ENCODE measurements around the gene METTL23.
"Not testable (repeated sequence)": the region's sequence is repeated elsewhere in the genome, so short reads cannot be mapped to it uniquely, and the experiment has no call there.

The METTL23 gene

DNA sequence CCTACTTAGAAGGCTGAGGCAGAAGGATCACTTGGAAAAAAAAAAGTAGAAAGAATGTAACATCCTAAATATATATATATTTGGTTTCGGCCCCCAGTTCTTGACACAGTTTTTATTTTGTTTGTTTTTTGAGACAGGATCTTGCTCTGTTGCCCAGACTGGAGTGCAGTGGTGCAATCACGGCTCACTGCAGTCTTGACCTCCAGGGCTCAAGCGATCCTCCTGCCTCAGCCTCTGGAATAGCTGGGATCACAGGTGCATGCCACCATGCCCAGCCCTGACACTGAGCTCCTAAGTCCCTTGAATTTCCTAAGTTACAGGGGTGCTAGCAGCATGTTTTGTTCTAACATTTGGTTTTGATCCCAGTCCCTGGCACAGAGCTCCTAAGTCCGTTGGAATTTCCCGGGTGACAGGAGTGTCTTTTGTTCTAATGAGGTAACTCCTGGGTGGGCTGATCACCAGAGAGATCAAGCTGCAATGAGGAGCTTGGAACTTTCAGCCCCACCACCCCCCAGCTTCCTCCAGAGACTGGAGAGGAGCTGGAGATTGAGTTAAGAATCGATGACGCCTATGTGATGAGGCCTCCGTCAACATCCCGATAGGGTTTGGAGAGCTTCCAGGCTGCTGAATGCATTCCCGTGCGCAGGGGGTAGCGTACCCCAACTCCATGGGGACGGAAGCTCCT lies 35.9 kb upstream of the METTL23 start:
- peaks cover 63% of the 10 kb centered on the region for H3K4me1 Mint-ChIP-seq
- no peak for DNase-seq
- H3K4me3 Mint-ChIP-seq = no peak overlapping the region
- H3K36me3 Mint-ChIP-seq (ENCODE audit: low read depth) = no peaks in the 10 kb centered on the region
- peaks cover 17% of the 10 kb centered on the region for H3K27me3 Mint-ChIP-seq (ENCODE audit: low read depth, poor library complexity)
- TF ChIP-seq, protein P1, sequence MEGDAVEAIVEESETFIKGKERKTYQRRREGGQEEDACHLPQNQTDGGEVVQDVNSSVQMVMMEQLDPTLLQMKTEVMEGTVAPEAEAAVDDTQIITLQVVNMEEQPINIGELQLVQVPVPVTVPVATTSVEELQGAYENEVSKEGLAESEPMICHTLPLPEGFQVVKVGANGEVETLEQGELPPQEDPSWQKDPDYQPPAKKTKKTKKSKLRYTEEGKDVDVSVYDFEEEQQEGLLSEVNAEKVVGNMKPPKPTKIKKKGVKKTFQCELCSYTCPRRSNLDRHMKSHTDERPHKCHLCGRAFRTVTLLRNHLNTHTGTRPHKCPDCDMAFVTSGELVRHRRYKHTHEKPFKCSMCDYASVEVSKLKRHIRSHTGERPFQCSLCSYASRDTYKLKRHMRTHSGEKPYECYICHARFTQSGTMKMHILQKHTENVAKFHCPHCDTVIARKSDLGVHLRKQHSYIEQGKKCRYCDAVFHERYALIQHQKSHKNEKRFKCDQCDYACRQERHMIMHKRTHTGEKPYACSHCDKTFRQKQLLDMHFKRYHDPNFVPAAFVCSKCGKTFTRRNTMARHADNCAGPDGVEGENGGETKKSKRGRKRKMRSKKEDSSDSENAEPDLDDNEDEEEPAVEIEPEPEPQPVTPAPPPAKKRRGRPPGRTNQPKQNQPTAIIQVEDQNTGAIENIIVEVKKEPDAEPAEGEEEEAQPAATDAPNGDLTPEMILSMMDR (IDR thresholded peaks at IDR 0.05) = no peak
- H3K9me3 Mint-ChIP-seq = no peaks in the 10 kb centered on the region
- no peak overlapping the region for H3K27ac Mint-ChIP-seq

DNA sequence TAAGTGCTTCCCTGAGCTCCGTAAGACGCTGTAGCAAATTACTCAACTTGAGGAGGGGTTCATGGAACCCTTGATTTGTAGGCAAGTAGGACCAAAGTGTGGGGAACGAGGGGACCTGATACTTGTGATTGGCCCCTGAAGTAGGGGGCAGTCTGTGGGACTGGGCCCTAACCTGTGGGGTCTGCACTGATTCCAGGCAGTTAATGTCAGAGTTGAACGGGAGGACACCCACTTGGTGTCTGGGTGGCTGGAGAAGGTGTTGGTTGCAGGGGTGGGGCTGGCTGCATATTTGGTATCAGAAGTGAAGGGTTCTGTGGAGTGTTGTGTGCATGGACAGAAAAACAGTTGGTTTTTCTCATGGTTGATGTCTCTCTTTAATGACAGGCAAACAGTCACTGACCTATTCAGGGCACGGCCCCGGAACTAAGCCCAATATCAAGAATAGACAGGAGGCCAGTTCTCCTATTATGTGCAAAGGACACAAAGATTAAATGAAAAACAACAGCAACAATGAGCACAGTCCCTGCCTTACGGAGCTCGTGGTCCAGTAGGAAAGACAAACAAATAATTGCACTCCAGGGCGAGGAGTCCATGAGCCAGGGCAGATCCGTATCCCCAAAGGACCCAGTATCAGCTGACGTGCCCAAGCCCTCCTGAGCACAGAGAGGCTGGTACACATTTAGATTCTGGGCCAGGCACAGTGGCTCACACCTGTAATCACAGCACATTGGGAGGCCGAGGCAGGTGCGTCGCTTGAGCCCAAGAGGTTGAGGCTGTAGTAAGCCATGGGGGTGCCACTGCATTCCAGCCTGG lies 35.1 kb upstream of the METTL23 start:
- TF ChIP-seq, protein P1 (IDR thresholded peaks at IDR 0.05) = no peak
- Mint-ChIP-seq H3K9me3 (no peaks in the 10 kb centered on the region), H3K36me3 (ENCODE audit: low read depth) (no peaks in the 10 kb centered on the region), H3K4me1 (peaks cover 60% of the 10 kb centered on the region), H3K27ac (no peak overlapping the region), H3K27me3 (ENCODE audit: low read depth, poor library complexity) (peaks cover 17% of the 10 kb centered on the region), H3K4me3 (peak overlapping the region; percentile 12)
- DNase-seq = no peak

DNA sequence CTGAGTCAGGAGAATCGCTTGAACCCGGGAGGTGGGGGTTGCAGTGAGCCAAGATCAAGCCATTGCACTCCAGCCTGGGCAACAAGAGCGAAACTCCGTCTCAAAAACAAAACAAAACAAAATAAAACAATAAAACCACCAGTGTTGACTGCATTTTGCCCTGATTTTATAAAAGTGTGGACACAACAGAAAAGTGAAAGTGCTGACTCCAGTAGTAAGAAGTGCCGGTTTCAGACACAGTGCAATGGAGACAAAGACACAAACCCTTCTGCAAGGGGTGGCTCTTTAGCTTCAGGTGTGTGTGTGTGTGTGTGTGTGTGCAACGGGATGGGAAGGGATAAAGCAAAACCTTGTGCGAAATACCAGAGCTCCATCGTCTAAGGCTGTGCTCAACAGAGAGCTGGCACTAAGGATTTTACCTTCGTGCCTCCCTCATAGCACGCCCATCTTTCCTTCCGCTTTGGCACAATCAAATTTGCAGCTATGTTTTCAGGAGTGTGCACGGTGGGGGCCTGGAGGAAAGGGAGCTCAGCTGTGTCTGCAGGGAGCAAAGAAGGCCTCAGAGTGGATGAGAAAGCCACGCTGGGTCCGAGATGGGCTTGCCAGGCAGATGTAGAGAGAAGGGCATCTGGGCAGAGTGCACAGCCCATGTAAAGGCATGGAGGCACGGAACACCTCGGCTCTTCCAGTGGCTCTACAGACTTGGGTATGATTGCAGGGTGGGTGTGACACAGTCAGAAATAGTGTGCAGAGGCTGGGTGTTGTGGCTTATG lies 31.4 kb upstream of the METTL23 start:
- peaks cover 23% of the 10 kb centered on the region for H3K27me3 Mint-ChIP-seq (ENCODE audit: low read depth, poor library complexity)

DNA sequence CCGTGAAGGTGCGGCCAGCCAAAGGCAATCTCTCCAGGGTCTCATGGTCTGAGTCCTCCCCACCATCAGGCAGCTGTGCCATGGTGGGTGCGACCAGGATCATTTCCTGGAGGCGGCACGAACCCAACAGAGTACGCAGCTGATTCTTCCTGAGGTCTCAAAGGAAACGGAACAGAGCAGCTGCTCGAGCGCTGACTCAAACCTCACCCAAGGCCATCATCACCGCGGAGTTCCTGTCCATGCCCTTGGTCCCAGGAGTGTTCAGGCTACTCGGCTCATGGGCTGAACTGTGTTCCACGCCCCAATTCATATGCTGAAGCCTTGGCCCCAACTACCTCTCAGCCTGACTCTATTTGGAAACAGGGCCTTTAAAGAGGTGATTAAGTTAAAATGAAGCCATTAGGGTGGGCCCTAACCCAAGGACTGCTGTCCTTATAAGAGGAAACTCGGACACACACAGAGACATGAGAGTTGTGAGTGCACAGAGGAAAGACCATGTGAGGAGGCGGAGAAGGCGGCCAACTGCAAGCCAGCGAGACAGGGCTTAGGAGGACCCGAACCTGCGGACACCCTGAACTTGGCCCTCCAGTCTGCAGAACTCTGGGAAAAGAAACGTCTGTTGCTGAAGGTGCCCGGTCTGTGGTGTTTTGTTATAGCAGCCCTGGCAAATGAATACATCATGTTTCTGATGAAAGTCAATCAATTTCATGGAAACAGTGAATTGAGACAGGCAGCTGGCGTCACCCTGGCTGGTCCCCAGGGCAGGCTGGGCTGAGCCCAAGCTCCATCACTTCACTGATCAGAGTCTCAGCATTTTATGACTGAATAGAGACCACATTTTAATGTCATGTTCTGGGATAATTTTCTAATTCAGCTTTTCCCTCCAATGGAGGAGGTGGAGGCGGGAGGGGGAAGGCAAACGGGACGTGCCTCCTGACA lies 29.6 kb upstream of the METTL23 start:
- peak overlapping the region; percentile 54 for H3K4me3 Mint-ChIP-seq
- no peaks in the 10 kb centered on the region for H3K9me3 Mint-ChIP-seq
- no peak for DNase-seq
- H3K27me3 Mint-ChIP-seq (ENCODE audit: low read depth, poor library complexity) = peaks cover 13% of the 10 kb centered on the region
- peak overlapping the region; percentile 15 for H3K27ac Mint-ChIP-seq
- peaks cover 71% of the 10 kb centered on the region for H3K4me1 Mint-ChIP-seq
- no peaks in the 10 kb centered on the region for H3K36me3 Mint-ChIP-seq (ENCODE audit: low read depth)
- TF ChIP-seq, protein P1 (IDR thresholded peaks at IDR 0.05) = no peak

More for the DNA sequence above, 31.4 kb upstream of the METTL23 start:
- Mint-ChIP-seq H3K36me3 (ENCODE audit: low read depth) (no peaks in the 10 kb centered on the region), H3K9me3 (no peaks in the 10 kb centered on the region), H3K27ac (peak overlapping the region; percentile 48), H3K4me1 (peaks cover 65% of the 10 kb centered on the region), H3K4me3 (no peak overlapping the region)
- no peak for DNase-seq
- TF ChIP-seq, protein P1 (IDR thresholded peaks at IDR 0.05) = no peak

DNA sequence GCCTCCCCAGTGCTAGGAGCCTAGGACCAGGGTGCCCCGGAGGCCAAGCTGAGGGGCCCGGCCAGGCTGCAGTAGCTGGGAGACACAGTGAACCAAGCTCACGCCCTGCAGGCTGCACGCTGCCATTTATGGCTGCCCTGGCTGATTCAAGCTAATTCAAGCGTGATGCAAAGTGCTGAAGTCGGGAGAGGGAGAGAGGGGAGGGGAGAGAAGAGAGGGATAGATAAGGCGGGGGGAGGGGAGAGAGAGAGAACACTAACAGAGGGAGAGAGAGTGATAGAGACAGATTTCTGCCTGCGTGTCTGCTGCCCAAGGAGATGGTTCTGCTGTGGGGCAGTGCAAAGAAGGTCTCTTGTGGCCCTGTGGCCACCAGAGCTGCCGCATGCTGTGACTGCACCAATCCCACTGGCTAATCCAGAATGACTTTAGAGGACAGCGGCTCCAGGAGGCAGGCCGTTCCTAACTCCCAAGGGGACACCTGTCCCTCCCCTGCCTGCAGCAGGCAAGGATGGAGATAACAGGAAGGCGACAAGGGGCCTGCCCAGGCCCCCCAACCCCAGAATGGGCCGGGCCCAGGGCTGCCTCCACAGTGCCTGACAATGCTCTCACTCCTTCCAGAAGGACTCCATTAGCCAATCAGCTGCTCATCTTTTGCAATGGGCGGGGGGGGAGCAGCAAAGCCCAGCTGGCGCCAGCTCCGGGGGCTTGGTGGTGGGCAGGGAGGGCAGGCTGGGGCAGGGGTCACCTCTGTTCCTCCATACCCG lies 28.8 kb upstream of the METTL23 start:
- Mint-ChIP-seq H3K4me1 (peaks cover 75% of the 10 kb centered on the region), H3K36me3 (ENCODE audit: low read depth) (no peaks in the 10 kb centered on the region), H3K27ac (peak overlapping the region; percentile 15), H3K4me3 (peak overlapping the region; percentile 50), H3K27me3 (ENCODE audit: low read depth, poor library complexity) (peaks cover 13% of the 10 kb centered on the region), H3K9me3 (no peaks in the 10 kb centered on the region)
- DNase-seq = peak; percentile 51
- TF ChIP-seq, protein P1 (IDR thresholded peaks at IDR 0.05) = no peak

DNA sequence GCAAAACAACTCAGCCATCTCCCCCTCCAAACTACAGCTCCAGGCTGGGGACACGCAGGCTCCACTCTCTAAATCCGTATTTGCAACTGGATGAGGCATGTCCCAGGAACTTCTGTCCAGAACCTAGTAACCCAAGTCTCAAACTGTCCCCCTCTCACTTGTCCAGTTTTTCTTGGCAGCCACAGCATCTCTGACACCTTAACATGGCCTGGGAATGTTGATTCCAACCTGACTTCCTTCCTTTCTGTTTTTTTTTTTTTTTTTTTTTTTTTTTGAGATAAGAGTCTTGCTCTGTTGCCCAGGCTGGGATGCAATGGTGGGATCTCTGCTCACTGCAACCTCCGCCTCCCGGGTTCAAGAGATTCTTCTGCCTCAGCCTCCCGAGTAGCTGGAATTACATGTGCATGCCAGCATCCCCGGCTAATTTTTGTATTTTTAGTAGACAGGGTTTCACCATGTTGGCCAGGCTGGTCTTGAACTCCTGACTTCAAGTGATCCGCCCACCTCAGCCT lies 28.1 kb upstream of the METTL23 start:
- Mint-ChIP-seq H3K4me1 (peaks cover 79% of the 10 kb centered on the region), H3K27me3 (ENCODE audit: low read depth, poor library complexity) (peaks cover 13% of the 10 kb centered on the region)
- H3K4me3 Mint-ChIP-seq; H3K27ac Mint-ChIP-seq; DNase-seq; H3K9me3 Mint-ChIP-seq; H3K36me3 Mint-ChIP-seq (ENCODE audit: low read depth): not testable (repeated sequence)
